ENCODE results near the gene BAG1.

The BAG1 gene

GRCh38 chr9:33264473-33265177 lies at the start of gene BAG1, which contains the start of gene CHMP5:
BAG1 (minus strand) TSS chr9:33264708.
CHMP5 (plus strand) TSS chr9:33265049; CDS start chr9:33265079, 30 bp downstream.
- DNase-seq: peak; percentile 100

GRCh38 chr9:33311953-33312352 lies 47.4 kb upstream of the BAG1 start:
- DNase-seq: no peak

GRCh38 chr9:33310748-33311147 lies 46.2 kb upstream of the BAG1 start:
- no peak for DNase-seq

- no peak for DNase-seq
Observed at GRCh38 chr9:33309903-33310302, 45.4 kb upstream of the BAG1 start.

- no peak for DNase-seq
Observed at GRCh38 chr9:33307067-33307466, 42.6 kb upstream of the BAG1 start.

GRCh38 chr9:33306037-33306436 lies 41.5 kb upstream of the BAG1 start:
- no peak for DNase-seq

GRCh38 chr9:33304362-33304761 lies 39.9 kb upstream of the BAG1 start:
- no peak for DNase-seq

- no peak for DNase-seq
Observed at GRCh38 chr9:33300546-33300945, 36.0 kb upstream of the BAG1 start.

GRCh38 chr9:33297432-33297831 lies 32.9 kb upstream of the BAG1 start:
- DNase-seq: peak; percentile 74 to 80 (median 76)

GRCh38 chr9:33295571-33295970 lies 31.1 kb upstream of the BAG1 start:
- no peak for DNase-seq

- DNase-seq: no peak
Observed at GRCh38 chr9:33294670-33295432, 30.3 kb upstream of the BAG1 start.

- DNase-seq: no peak
Observed at GRCh38 chr9:33293782-33294181, 29.3 kb upstream of the BAG1 start.

GRCh38 chr9:33291901-33292300 lies 27.4 kb upstream of the BAG1 start:
- DNase-seq: no peak

GRCh38 chr9:33291031-33291397 lies 26.5 kb upstream of the BAG1 start:
- no peak for DNase-seq

GRCh38 chr9:33290247-33291030 lies 25.9 kb upstream of the BAG1 start, which contains the start of gene NFX1:
NFX1 (plus strand) TSS chr9:33290516; CDS start chr9:33290573, 57 bp downstream.
- DNase-seq: peak; percentile 98 to 99 (median 99)

GRCh38 chr9:33289936-33290246 lies 25.4 kb upstream of the BAG1 start:
- DNase-seq: no peak

GRCh38 chr9:33289496-33289895 lies 25.0 kb upstream of the BAG1 start:
- DNase-seq: peak in 2 of 3 donors; percentile 22 to 40

- DNase-seq: no peak
Observed at GRCh38 chr9:33288828-33289483, 24.4 kb upstream of the BAG1 start.

- DNase-seq: no peak
Observed at GRCh38 chr9:33288235-33288634, 23.7 kb upstream of the BAG1 start.

- DNase-seq: peak; percentile 75 to 81 (median 79)
Observed at GRCh38 chr9:33287087-33287490, 22.6 kb upstream of the BAG1 start.

GRCh38 chr9:33285502-33285901 lies 21.0 kb upstream of the BAG1 start:
- DNase-seq: peak; percentile 12 to 34 (median 26)

- DNase-seq: no peak
Observed at GRCh38 chr9:33277484-33277883, 13.0 kb upstream of the BAG1 start.

GRCh38 chr9:33273972-33274328 lies 9.4 kb upstream of the BAG1 start:
- DNase-seq: no peak

Data from suppressor macrophage treated with lipopolysaccharide for 1 hour (primary cell).